Psoas muscle (tissue), 8 donors: Measurements from ENCODE around the gene ME2. TPM values are rescaled to one million over a fixed set of nuclear protein-coding genes. Genes with fewer than 3 reads are reported as not detected.

ENCODE experiments used
- ATAC-seq, 4 donors: fragments of 200-7000 bp; cut with Tn5 transposase; one replicate each; pipeline ENCODE4 v1.9.1; 2020; ENCODE audit warnings: moderate library complexity in 3 of 4, mild to moderate bottlenecking in 2 of 4
- DNase-seq, 2 donors: peaks; one replicate each; pipeline ENCODE4 v3.0.0-alpha.2; 2020
- H3K27ac ChIP-seq: fragments of 200-600 bp; one replicate; pipeline ENCODE4 v1.8.0; 2022
- H3K27me3 ChIP-seq, 3 donors: fragments of 200-600 bp in 1 of 3; one replicate each; pipeline versions ENCODE4 v1.6.1 to v1.8.0; 2013 to 2022; ENCODE audit warnings: low read length in 2 of 3, mild to moderate bottlenecking in 2 of 3, moderate library complexity in 1 of 3; ENCODE audit not compliant: insufficient read depth in 3 of 3
- H3K36me3 ChIP-seq, 2 donors: fragments of 200-600 bp in 1 of 2; one replicate each; pipeline versions ENCODE4 v1.6.1 to v1.8.0; 2013 to 2022; ENCODE audit warnings: low read depth in 1 of 2, mild to moderate bottlenecking in 1 of 2, moderate library complexity in 1 of 2; ENCODE audit not compliant: insufficient read depth in 1 of 2
- H3K4me1 ChIP-seq: fragments of 200-600 bp; one replicate; pipeline ENCODE4 v1.8.0; 2022
- H3K4me3 ChIP-seq: fragments of 200-600 bp; one replicate; pipeline ENCODE4 v1.8.0; 2022; ENCODE audit warnings: mild to moderate bottlenecking
- H3K9me3 ChIP-seq: fragments of 200-600 bp; one replicate; pipeline ENCODE4 v1.8.0; 2022
- WGBS, 3 donors: extraction: QIAGEN DNeasy Blood & Tissue Kit; methylation state at CpG; one replicate each; pipeline versions ENCODE4 v1.1.6 to v1.1.7; 2013; 5-methylcytosine and 5-hydroxymethylcytosine counted together
- intact Hi-C, 2 donors: fragments of 100-400 bp; cut with DNase I; formaldehyde crosslinking; loops; one replicate each; pipeline versions ENCODE4 v1.11.0 to v1.14.2; 2022
- polyA plus RNA-seq, 3 donors: library from polyadenylated mRNA; stranded (reverse); fragments of 200-250 nt; gene quantifications; one replicate each; pipeline ENCODE4 v1.2.3, GENCODE V29; 2013
- total RNA-seq, 4 donors: library from RNA; stranded (reverse); fragmentation: NEBNext Ultra II Directional in 2 of 4; extraction: Animal tissue kit (Norgen Biotek cat#: 25700) in 2 of 4; gene quantifications; one replicate each; pipeline versions ENCODE4 v1.2.1 to v1.2.4, GENCODE V29; 2021 to 2023
- TF ChIP-seq, protein P1 (sequence below): fragments of 200-600 bp; IDR thresholded peaks from one replicate; pipeline ENCODE4 v1.8.0; 2022; ENCODE audit warnings: antibody characterized with exemption
- donor health status: healthy with polysubstance abuse.
- donor health status: DM: no; HTN: no; CAD: no; lungs with moderate emphysema.
- donor health status: Bipolar disorder and iron deficiency.
- donor health status: healthy.
- donor health status: DM: yes; HTN: yes; CAD: no.
- donor health status: DM: no; HTN: no; CAD: no.
- donor health status: DM: no; HTN: no; CAD: no.
- donor health status: DM: yes; HTN: yes; CAD: no.

The ME2 gene
- total and polyA plus RNA-seq, 7 donors = 19.8 to 63.8 (median 35.1) TPM

DNA sequence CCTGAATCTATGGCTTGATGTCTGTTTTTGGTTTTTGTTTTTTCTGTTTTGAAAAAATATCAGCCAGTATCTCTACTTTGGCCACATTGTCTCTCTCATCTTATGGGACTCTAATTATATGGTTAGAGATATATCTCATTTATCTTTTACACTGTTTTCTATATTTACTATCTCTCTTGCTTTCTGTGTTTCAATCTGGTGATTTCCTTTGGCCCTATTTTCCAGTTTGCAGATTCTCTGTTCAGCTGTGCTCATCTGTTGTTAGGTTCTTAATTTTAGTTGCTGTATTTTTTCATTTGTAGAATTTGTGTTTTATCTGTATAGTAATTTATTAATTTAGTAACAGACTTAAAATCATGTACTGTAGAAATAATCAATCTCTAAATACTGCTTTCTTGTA, 47.6 kb downstream of the ME2 start:
- Histone ChIP-seq H3K27ac (no peak overlapping the region), H3K27me3 (no peaks in the 10 kb centered on the region), H3K36me3 (peaks cover 0 to 63% of the 10 kb centered on the region in 2 donors), H3K4me1 (no peaks in the 10 kb centered on the region), H3K9me3 (no peaks in the 10 kb centered on the region), H3K4me3 (no peak overlapping the region)
- DNase-seq (no peak), ATAC-seq (no peak)
- TF ChIP-seq, protein P1, sequence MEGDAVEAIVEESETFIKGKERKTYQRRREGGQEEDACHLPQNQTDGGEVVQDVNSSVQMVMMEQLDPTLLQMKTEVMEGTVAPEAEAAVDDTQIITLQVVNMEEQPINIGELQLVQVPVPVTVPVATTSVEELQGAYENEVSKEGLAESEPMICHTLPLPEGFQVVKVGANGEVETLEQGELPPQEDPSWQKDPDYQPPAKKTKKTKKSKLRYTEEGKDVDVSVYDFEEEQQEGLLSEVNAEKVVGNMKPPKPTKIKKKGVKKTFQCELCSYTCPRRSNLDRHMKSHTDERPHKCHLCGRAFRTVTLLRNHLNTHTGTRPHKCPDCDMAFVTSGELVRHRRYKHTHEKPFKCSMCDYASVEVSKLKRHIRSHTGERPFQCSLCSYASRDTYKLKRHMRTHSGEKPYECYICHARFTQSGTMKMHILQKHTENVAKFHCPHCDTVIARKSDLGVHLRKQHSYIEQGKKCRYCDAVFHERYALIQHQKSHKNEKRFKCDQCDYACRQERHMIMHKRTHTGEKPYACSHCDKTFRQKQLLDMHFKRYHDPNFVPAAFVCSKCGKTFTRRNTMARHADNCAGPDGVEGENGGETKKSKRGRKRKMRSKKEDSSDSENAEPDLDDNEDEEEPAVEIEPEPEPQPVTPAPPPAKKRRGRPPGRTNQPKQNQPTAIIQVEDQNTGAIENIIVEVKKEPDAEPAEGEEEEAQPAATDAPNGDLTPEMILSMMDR = no peak
- intact Hi-C loops = no loop called here

- ATAC-seq = no peak
- TF ChIP-seq, protein P1 = no peak
These were observed 49.6 kb downstream of the ME2 start for GRCh38 chr18:50928551-50928950.

GRCh38 chr18:50933684-50934083, 54.8 kb downstream of the ME2 start:
- TF ChIP-seq, protein P1 = no peak
- peaks cover 0 to 30% of the 10 kb centered on the region in 2 donors for H3K36me3 ChIP-seq
- no peak overlapping the region for H3K27ac ChIP-seq
- DNase-seq = no peak
- ATAC-seq = no peak
- no peak overlapping the region for H3K4me3 ChIP-seq
- H3K9me3 ChIP-seq = no peaks in the 10 kb centered on the region
- no peaks in the 10 kb centered on the region for H3K4me1 ChIP-seq
- intact Hi-C loops = no loop called here
- H3K27me3 ChIP-seq = no peaks in the 10 kb centered on the region
- WGBS, 3 donors = 90 to 96% (median 92%) methylated on average over 5 of the region's 5 CpGs

More at GRCh38 chr18:50928551-50928950, 49.6 kb downstream of the ME2 start:
- Histone ChIP-seq H3K4me1 (no peaks in the 10 kb centered on the region), H3K9me3 (no peaks in the 10 kb centered on the region), H3K4me3 (no peak overlapping the region), H3K27me3 (no peaks in the 10 kb centered on the region), H3K36me3 (peaks cover 0 to 63% of the 10 kb centered on the region in 2 donors), H3K27ac (no peak overlapping the region)
- intact Hi-C loops = loop anchor here in 1 of 2 donors (2.0 kb wide), 1 partner anchor 28 kb away; no protein-coding TSS in a partner anchor
- 92 to 100% (median 95%) methylated on average over 2 of the region's 2 CpGs for WGBS, 3 donors
- DNase-seq = no peak

DNA sequence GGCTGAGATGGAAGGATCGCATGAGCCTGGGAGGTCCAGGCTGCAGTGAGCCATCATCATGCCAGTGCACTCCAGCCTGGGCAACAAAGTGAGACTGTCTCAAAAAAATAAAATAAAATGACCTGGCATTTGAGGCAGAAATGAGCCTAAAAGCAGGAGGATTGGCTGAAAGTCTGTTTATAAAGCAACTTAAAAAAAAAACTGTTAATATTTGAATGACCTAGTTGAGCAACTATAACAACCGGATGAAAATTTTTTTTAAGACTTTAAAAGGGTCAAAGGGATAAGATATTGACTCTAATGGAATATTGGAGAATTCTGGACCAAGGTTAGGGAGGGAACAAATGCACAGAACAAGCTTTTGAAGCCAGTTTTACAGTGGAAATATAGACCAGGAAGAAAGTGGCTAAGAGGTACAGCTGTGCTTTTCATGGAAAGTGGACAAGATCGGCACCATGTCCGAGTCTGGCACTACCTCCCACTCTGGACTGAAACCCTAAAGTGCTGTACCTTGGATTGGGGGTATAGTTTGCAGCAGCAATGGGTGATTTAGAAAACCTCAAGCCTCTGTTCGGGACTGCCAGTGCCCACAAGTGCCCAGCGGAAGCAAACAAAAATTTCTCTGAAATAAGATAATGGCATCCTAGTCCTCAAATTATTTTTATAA, 55.8 kb downstream of the ME2 start:
- peaks cover 0 to 30% of the 10 kb centered on the region in 2 donors for H3K36me3 ChIP-seq

More for the DNA sequence above, 55.8 kb downstream of the ME2 start:
- no peak overlapping the region for H3K4me3 ChIP-seq
- DNase-seq (no peak), ATAC-seq (no peak)
- no peaks in the 10 kb centered on the region for H3K9me3 ChIP-seq
- WGBS, 3 donors = 93 to 96% (median 95%) methylated on average over 6 of the region's 6 CpGs
- intact Hi-C loops = no loop called here
- H3K27ac ChIP-seq = no peak overlapping the region
- no peaks in the 10 kb centered on the region for H3K4me1 ChIP-seq
- TF ChIP-seq, protein P1 = no peak
- H3K27me3 ChIP-seq = no peaks in the 10 kb centered on the region
